HS-27A (cell line): ENCODE measurements around the gene ASAP3.
"Not testable (repeated sequence)": the region's sequence is repeated elsewhere in the genome, so short reads cannot be mapped to it uniquely, and the experiment has no call there.

Source experiments
- DNase-seq: peaks from one replicate; pipeline ENCODE4 v3.0.0-alpha.2; 2012; ENCODE audit warnings: low read depth, missing footprints

Gene ASAP3

DNA sequence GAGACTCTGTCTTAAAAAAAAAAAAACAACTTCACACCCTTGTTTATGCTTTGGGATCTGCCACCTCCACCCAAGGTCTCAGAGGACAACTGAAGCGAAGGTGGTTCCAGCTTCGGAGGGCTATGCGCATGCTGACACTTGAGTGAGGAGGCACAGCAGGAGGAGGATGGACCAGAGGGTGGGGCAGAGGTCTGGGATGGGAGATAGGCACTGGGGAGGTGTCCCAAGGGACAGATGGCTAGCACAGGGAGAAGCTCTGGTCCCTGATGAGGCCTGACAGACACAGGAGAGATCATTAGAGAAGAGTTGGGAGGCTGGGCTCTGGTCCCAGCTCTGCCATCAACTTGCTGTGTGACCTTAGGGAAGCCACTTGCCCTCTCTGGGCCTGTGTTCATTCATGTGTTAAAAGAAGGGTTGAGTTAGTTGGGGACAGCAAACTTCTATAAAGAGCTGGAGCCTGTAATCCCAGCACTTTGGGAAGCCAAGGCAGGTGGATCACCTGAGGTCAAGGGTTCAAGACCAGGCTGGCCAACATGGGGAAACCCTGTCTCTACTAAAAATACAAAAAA is 30.2 kb upstream of the ASAP3 start:
- DNase-seq: no peak

DNA sequence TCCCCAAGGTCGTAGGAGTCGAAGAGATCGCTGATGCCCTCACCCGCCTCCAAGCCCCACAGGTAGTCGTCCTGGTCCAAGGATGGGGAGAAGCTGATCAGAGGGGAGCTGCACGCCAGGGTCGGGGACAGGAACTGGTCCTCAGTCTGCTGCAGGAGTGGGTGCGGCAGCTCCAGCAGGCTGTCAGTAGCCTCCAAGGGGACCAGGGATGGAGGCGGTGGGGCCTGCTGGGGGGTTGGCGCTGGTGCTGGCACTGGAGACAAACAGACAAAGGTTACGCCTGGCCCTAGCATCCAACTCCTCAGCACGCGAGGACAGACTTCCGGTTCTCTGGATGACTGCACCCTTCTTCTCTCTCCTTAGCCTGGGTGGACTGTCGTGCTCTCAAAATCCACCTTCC is 25.9 kb upstream of the ASAP3 start:
- no peak for DNase-seq

DNA sequence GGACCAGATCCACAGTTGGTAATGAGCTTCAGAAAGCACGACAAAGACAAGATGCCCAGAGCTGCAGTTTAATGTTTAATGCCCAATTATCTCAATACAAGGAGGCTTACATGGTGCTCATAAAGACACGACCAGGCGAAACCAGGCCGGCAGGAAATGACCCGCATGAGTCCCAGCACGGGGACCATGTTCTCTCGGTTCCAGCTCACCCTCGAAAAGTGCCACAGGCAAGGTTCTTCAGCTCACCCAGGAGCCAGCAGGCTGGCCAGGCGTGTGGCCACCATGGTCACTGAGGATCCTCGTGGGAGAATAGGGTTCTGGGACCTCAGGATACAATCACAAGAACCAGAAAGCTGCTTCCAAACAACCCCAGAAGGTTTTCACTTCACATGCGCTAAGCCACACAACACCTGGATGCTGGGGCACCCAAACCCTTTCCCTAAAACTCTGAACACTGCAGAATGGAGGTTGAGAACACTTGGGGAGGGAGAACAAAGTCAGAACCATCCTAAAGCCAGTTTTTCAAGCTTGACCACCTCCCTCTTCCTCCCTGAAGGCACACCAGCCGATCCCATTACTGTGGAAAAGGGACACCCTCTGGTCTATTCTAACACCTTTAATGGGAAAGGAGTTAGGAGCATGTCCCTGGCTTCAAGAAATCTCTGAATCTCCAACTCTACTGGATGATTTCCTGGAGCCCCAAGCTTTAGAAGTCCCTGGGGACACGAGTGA is 22.6 kb upstream of the ASAP3 start:
- no peak for DNase-seq

DNA sequence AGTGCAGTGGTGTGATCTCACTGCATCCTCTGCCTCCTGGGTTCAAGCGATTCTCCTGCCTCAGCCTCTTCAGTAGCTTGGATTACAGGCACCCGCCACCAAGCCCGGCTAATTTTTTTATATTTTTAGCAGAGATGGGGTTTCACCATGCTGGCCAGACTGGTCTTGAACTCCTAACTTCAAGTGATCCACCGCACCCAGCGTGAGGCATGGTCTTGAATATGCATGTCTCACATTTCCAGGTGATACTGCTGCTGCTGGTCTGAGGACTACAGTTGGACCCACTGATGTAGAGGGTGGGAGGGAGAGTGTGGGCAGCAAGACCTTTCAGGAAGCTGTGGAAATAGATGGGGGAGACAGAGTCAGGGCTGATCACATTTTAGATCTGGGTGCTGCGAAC is 21.9 kb upstream of the ASAP3 start:
- no peak for DNase-seq

DNA sequence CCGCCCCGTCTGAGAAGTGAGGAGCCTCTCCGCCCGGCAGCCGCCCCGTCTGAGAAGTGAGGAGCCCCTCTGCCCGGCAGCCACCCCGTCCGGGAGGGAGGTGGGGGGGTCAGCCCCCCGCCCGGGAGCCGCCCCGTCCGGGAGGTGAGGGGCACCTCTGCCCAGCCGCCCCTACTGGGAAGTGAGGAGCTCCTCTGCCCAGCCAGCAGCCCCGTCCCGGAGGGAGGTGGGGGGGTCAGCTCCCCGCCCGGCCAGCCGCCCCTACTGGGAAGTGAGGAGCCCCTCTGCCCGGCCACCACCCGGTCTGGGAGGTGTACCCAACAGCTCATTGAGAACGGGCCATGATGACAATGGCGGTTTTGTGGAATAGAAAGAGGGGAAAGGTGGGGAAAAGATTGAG is 20.2 kb upstream of the ASAP3 start:
- DNase-seq: not testable (repeated sequence)

DNA sequence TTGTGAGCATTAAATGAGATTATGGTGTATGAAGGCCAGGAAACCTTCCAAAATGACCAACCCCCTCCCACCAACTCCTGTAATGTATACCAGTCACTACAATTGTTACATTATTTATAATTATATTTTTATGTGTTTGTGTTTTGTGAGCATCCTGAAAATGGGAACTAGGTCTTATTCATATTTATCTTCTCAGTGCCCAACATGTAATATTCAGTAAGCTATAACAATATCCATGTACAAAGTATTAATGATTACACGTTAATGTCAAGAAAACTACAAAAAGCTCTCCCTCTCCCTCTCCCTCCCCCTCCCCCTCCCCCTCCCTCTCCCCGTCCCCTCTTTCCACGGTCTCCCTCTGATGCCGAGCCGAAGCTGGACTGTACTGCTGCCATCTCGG is 19.0 kb upstream of the ASAP3 start:
- no peak for DNase-seq

DNA sequence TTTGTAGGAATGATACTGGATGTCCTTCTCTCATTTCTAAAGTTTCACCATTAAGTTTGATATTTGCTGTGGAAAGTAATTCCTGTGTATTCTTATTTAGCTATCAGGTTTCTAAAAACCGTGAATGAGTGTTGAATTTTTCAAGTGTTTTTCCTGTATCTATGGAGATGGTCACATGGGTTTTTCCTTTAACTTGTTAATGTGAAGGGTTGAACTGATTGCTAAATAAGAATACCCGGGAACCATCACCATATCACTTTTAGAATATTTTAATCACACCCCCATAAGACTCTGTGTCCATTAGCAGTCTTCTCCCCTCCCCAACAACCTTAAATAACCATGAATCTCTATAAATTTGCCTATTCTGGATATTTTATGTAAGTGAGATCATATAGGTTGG is 16.5 kb upstream of the ASAP3 start:
- DNase-seq: no peak

DNA sequence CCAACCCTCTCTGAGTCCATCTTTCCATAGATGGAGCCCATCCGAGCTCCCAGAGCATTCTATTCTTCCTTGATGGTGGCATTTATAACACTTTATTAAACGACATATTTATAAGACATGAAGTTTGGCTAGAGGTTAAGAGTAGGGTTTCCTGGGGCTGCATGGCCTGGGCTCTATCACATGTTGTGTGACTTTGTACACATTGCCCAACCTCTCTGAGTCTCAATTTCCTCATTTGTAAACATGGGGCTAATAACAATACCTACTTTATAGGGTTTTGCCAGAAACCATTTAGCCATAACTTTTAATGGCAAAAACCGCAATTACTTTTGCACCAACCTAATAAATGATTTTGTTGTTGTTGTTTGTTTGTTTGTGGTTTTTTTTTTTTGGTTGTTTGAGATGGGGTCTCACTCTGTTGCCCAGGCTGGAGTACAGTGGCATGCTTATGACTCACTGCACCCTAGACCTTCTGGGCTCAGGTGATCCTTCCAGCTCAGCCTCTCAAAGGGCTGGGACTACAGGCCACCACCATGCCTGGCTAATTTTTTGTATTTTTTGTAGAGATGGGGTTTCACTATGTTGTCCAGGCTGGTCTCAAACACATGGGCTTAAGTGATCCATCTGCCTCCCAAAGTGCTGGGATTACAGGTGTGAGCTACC is 13.9 kb upstream of the ASAP3 start:
- no peak for DNase-seq

DNA sequence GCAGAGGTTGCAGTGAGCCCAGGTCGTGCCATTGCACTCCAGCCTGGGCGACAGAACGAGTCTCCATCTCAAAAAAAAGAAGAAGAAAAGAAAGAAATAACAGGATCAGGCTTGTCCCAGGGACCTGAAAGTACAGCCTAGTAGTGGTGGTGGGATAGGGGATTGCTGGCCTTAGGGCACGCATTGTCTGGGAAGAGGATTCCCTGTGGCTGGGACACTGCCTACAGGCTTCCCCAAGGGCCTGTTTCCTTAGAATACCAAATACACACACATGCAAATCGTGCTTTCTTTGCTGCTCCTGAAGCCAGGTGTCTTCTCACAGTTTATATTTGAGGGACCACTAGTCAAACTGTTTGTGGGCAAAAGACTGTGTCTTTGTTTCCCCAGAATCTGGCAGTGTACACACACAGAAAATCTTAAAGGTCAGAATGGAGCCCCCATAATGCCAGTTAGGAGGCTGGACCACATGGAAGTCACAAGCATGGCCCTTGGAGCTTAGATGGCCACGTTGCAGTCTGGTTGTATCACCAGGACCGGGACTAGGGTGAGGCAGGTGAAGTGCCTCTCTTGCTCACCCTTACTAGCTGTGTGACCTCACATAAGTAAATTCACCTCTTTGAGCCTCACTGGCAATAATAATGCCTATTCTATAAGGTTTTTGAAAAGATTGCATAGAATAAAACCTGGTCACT is 12.7 kb upstream of the ASAP3 start:
- DNase-seq: no peak

DNA sequence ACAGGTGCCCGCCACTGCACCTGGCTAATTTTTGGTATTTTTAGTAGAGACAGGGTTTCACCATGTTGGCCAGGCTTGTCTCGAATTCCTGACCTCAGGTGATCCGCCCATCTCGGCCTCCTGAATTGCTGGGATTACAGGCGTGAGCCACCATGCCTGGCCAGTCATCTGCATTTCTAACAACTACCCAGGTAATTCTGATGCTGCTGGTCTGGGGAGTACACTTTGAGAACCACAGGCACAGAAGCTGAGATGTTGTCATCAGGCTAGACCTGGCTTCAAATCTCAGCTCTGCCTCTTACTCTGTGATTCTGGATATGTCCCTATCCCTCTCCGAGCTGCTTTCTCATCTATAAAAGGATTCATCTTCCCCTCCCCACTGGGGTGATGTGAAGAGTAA is 10.9 kb upstream of the ASAP3 start:
- DNase-seq: not testable (repeated sequence)

DNA sequence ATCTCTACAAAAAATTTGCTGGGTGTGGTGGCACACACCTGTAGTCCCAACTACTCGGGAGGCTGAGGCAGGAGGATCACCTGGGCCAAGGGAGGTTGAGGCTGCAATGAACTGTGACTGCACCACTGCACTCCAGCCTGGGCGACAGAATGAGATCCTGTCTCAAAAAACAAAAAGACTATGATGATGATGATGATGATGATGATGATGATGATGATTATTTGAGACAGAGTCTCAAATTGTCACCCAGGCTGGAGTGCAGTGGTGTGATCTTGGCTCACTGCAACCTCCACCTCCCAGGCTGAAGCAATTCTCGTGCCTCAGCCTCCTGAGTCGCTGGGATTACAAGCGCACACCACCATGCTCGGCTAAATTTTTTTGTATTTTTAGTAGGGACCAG is 8.8 kb upstream of the ASAP3 start:
- DNase-seq: not testable (repeated sequence)

DNA sequence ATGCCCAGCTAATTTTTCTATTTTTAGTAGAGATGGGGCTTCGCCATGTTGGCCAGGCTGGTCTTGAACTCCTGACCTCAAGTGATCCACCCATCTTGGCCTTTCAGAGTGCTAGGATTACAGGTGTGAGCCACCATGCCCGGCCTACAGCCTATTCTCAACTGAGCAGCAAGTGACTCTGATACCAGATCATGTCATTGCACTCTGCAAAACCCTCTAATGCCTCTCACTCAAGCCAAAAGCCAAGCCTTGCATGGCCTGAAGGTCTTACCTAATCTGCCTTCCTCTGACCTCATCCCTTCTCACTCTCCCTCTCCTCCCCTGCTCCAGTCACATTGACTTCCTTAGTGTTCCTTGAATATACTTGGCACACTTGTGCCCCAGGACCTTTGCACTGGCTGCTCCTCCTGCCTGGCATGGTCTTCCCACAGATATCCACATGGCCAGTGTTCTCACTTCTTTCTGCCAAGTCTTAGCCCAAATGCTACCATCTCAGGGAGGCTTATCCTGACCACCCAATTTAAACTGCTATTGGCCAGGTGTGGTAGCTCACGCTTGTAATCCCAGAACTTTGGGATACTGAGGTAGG is 8.2 kb upstream of the ASAP3 start:
- DNase-seq: no peak

DNA sequence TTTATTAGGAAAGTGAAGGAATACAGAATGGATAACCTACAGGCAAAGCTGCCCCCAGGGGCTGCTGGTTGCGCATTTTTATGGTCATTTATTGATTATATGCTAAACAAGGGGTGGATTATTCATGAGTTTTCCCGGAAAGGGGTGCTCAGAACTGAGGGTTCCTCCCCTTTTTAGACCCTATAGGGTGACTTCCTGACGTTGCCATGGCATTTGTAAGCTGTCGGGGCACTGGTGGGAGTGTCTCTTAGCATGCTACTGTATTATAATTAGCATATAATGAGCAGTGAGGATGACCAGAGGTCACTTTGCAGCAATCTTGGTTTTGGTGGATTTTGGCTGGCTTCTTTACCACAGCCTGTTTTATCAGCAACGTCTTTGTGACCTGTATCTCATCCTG is 5.9 kb upstream of the ASAP3 start:
- DNase-seq: no peak

DNA sequence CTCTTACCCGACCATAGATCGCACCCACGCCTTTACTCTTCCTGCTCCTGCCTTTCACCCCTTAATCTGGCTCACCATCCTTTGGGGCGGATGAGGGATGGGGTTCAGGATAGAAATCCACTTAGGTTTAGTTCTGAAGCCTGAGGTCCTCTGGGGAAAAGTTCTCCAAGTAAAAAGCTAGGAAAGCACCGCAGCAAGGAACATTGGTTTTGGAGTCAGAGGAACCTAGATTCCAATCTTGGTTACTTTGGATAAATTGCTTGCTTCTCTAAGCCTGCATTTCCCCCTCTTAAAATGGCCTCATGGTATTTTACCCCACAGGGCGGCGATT is 988 bp upstream of the ASAP3 start:
- no peak for DNase-seq

DNA sequence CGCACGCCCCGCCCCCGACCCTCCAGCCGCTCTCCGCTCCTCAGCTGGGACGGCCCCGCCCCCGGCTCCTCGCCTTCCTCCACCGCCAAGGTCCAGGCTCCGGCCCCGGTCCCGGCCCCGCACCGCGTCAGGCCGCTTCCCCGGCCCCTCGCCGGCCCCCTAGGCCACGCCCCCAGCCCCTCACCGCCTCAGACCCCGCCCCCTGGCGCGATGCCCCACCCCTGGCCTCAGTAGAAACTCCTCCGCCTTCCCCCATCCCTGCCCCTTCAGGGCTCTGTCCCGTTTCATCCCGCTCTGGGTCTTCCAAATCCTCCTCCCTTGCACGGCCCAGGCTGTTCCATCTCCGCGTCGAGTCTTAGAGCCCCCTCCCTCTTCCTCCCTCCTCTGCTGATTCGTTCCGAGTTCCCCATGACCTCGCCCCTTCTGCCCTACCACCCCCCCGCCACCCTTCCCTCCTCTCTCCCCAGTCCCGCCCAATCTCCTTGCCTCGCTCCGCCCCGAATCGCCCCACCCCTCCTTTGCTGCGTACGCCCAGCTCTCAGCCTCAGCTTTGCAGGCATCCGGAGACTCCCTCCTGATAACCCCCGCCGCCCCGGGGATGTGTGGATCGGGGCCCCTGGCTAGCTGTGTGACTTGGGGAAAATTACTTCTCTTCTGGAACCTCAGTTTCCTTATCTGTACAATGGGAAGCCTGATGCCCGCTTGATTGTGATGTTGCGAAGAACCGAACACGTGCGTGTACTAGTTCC is 448 bp upstream of the ASAP3 start:
- DNase-seq: peak; percentile 78

DNA sequence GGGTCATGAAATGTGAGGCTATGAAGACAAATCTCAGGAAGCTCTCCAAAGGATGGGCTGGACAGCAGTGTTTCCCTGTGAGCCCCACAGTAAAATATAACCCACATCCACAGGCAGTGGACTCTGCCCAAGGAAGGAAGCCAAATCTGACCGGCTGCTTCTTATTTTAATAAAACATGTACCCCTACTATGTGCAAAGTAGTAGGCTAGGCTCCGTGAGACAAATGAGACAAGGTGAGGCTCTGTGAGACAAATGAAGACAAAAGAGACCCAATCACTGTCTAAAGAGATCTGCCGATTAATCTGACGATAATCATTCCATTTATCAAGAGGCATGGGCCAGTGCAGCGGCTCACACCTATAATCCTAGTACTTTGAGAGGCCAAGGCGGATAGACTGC is 2.1 kb downstream of the ASAP3 start:
- DNase-seq: no peak

DNA sequence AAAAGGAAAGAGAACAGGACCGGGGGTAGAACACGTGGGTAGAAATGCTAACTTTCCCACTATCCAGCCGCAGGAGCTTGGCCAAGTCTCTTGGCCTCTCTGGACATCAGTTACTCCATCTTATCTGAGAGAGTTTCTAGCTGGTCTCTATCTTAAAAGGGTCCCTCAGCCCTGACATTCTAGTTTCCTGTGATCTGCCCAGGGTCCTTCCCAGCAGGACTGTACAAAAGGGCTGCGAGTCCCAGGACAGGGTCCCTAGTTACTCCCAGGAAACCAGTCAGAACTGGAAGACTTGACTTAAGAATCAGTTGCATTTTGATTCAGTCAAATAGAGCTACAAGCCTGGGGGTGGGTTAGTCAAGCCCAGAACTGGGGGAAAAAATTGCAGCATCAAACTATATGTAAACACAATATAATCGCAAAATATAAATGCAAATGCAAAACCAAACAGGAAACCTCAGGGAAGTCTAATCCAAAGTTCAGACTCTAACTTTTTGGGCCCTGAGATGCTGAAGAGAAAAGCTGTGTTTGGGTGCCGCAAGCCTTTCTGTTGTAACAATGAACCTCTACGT is 2.9 kb downstream of the ASAP3 start:
- DNase-seq: no peak

DNA sequence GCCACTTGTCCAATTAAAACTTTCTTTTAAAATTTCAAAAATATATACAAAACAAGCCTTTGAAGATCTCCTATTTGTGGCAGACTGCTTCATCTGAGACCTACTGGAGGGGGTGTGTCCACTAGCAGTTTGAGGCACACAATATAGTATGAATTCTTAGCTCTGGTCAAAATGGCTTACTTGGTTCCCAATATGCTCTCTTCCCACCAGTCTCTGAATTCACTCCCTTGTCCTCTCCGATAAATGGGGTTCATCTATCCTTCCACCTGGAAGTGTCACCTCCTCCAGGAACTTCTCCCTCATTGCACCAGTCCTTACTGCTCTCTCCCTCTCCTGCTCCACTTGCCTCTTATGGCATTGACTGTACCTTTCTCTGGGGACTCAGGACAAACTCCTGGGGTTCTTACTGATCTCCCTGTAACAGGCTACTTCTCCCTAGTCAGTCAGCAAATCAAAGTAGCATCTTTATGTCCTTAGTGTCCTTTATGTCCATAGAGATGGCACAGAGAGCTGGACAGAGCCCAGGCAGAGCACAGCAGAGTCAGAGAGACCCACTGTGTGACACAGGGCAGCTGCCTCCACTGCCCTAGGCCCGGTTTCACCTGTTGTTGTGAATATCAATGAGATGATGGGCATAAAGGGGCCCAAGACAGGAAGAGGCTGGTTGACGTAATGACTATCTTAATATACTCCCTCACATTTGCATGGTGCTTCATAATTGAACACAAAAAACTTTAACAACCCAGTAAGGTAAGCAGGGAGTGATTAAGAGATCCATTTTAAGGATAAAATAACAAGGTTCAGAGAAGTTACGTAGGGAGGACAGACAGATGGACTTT is 3.6 kb downstream of the ASAP3 start:
- no peak for DNase-seq

DNA sequence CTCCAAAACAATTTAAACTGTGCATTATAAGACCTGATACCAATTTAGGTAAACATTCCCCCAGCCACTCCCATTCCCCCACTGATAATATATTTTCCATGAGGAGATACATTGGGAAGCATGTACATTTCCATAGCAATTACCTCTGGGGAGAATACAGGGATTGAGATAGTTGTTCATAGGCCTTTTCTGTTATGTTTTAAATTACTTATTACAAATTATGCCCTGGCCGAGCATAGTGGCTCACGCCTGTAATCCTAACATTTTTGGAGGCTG is 4.4 kb downstream of the ASAP3 start:
- no peak for DNase-seq

DNA sequence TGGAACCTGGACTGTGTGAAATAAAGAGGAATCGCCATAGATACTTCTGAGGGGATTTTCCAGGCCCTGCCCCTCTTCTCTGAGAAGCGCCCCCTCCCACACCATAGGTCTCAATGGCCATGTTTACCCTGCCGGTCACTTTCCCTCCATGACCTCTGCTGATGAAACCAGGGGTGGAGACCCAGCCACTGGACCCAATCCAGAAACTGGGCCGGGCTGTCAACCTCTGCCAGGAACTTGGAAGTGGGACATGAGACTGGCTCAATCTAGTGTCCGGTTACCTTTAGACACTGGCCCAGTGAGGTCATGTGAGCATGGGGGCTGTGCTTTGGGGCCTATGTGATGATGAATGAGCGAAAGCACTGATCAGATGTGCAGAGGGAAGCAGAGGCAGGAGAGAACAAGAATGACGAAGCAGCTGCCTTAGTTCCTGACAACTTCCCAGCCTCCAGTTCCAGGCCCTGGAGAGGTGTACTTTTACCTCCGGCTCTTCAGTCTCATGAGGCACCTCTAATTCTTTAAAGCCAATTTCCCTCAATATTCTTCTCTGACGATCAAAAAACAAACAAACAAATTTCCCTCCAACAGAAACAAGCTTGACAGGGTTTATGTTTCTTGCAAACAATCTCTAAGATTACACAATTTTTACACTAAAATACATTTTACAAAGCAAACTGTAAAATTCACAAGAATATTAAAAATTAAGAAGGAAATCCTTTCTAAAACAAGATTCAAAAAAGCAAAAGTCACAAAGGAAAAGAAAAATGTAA is 4.9 kb downstream of the ASAP3 start:
- DNase-seq: no peak
